Measurements from ENCODE around the gene CRYGC.

DNA sequence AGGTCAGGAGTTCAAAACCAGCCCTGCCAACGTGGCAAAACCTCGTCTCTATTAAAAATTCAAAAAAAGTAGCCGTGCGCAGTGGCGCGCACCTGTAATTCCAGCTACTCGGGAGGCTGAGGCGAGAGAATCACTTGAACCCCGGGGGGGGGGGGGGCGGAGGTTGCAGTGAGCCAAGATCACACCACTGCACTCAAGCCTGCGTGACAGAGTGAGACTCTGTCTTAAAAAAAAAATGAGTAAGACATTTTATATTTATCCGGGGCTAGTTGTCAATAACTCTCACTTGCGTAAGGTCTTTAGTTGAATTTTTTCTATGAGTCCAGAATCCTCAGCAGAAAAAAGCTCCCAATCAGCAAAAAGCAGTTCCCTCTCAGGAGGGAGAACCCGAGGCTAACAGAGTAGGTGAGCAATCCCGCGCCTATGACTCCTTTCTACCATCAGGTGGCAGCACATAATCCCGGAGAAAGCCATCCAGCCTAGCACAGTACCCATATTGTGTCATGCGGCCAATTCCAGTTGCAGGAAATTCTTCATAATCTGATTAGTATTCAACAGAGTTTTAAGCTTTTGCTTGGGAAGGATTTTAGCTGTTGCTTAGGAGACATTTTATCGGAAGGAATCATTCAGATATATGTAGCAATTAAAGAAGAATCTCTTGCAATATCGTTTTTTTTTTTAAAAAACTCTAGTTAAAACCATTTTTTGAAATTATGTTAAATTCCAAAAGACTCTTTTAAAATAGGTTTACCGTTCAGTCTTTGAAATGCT, 45.6 kb upstream of the CRYGC start:
- TF ChIP-seq TAF1 (IDR thresholded peaks at IDR 0.05; ENCODE audit: low read depth, low read length) (no peak), GABPA (IDR thresholded peaks at IDR 0.05; ENCODE audit: borderline replicate concordance, insufficient read depth, low read length) (no peak)
- TF ChIP-seq, protein P1, sequence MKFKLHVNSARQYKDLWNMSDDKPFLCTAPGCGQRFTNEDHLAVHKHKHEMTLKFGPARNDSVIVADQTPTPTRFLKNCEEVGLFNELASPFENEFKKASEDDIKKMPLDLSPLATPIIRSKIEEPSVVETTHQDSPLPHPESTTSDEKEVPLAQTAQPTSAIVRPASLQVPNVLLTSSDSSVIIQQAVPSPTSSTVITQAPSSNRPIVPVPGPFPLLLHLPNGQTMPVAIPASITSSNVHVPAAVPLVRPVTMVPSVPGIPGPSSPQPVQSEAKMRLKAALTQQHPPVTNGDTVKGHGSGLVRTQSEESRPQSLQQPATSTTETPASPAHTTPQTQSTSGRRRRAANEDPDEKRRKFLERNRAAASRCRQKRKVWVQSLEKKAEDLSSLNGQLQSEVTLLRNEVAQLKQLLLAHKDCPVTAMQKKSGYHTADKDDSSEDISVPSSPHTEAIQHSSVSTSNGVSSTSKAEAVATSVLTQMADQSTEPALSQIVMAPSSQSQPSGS (IDR thresholded peaks at IDR 0.05; ENCODE audit: low read length): no peak
- TF ChIP-seq, protein P2, sequence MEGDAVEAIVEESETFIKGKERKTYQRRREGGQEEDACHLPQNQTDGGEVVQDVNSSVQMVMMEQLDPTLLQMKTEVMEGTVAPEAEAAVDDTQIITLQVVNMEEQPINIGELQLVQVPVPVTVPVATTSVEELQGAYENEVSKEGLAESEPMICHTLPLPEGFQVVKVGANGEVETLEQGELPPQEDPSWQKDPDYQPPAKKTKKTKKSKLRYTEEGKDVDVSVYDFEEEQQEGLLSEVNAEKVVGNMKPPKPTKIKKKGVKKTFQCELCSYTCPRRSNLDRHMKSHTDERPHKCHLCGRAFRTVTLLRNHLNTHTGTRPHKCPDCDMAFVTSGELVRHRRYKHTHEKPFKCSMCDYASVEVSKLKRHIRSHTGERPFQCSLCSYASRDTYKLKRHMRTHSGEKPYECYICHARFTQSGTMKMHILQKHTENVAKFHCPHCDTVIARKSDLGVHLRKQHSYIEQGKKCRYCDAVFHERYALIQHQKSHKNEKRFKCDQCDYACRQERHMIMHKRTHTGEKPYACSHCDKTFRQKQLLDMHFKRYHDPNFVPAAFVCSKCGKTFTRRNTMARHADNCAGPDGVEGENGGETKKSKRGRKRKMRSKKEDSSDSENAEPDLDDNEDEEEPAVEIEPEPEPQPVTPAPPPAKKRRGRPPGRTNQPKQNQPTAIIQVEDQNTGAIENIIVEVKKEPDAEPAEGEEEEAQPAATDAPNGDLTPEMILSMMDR (IDR thresholded peaks at IDR 0.05; ENCODE audit: control extremely low read depth in 1 of 3, insufficient read depth in 1 of 3, low read depth in 1 of 3, low read length in 3 of 3): peak; percentile 81 to 91 (median 87)

Data from H1 (cell line).